Measurements from ENCODE around the gene OSER1.

The OSER1 gene

GRCh38 chr20:44180814-44181213, 29.8 kb downstream of the OSER1 start:
- no peak for DNase-seq

GRCh38 chr20:44176833-44177534, 33.6 kb downstream of the OSER1 start:
- DNase-seq, result no peak

- DNase-seq, result no peak
These were observed 35.4 kb downstream of the OSER1 start for GRCh38 chr20:44174996-44175765.

- no peak for DNase-seq
These were observed 36.7 kb downstream of the OSER1 start for GRCh38 chr20:44173846-44174245.

DNA sequence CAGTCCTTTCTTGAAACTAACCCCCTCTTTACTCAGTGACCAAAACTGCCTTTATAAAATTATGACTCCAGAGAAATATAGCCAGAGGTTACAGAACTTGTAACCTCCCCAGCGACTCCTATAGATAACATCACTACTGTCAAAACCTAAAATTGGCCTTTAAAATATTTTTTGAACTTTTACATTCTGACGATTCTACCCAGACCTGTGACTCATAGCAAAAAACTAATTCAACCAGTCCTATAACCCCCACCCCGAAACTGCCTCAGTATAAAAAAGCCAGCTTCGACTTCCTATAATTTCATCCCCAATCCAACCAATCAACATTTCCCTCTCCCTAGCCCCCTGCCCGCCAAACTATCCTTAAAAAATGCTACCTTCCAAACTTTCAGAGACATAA, 37.5 kb downstream of the OSER1 start:
- DNase-seq, result no peak

GRCh38 chr20:44172572-44172950, 38.0 kb downstream of the OSER1 start:
- DNase-seq, result no peak

DNA sequence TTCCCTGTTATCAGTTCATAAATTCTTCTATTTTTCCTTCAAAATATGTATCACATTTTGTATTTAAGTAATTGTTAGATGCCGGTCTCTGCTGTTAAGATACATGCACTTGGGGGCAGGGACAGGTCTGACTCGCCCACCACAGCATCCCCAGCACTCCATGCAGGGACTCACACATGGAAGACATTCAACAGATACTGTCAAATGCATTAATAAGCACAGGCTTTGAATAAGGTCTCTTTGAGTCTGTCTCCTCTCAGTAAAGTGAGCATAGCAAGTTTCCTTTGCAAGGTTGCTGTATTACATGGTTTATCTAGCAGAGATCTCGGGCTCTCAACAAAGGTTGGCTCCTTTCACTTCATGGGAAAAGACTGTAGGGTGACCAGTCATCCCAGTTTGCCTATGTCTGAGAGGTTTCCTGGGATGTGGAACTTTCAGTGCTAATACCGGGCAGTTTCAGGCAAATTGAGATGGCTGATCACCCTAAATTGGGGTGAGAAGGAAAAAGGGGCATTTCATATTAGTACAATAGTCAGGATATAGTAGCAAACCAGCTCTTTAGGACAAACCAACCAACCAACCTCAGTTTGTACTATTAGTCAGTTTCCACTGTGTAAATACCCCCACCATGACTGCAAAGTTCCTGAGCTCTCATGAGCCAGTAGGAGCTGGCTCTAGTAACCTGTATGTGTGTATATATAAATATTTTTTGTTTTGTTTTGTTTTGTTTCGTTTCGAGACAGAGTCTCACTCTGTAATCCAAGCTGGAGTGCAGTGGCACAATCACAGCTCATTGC, 38.6 kb downstream of the OSER1 start:
- DNase-seq, result no peak

DNA sequence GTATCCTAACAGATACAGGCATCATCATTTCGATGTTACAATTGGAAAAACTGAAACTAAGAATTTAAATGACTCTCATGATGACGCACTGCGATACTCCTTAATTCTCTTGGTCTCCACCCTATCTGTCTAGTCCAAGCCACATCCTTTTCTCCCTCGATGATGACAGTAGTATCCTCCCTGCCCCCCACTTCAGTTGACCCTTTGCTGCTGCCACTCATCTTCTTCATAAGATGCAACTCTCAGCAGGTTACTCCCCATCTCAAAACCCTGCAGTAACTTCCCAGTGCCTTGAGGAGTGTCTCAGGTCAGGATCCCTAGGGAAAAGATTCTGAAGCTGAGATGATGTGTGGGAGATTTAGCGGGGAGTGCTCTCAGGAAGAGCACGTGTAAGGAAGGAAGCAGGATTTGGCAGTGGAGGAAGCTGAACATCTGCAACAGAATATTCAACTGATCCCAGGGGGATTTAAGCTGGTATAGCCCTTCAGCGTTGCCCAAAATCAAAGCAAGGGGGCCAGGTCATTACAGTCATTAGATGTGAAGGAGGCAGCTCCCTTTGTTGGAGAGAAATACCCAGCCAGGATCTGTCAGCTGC, 39.7 kb downstream of the OSER1 start:
- no peak for DNase-seq

DNA sequence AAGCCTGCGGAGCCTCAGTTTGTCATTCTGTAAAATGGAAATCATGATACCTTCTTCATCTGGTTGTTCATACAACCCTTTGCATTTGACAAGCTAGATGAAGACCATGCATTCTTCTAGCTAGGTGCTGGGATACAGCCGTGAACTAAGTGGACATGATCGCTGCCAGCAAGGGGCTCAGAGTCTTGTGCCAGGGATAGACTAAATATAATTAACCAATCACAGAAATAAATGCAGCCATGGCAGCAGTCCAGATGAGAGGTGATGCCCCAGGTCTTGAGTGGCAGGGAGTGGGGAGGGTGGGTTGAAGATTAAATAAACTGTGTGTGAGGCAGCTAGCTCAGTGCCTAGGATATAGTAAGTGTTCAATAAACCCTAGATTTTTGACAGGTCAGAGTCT, 42.8 kb downstream of the OSER1 start:
- DNase-seq, result no peak

DNA sequence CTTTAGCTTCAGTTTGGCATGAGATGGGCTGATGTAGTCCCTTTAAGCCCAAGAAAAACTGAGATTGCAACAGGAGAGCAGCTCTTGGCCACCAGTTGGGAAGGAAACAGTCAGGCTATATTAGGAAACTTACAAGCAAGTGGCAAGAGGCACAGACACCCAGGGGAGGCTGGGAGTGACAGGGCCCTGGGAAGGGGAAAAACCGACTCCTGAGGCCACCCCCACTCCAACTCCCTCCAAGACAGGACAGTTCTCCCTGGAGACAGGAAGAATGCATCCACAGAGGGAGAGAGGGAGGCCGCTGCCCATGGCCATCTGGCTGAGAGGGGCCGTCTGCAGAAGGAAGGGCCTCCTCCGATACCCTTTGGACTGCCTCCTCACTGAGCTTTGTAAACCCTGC, 44.1 kb downstream of the OSER1 start:
- no peak for DNase-seq

- no peak for DNase-seq
These were observed 44.6 kb downstream of the OSER1 start for GRCh38 chr20:44166008-44166407.

GRCh38 chr20:44160133-44160532, 50.4 kb downstream of the OSER1 start:
- DNase-seq, result no peak

DNA sequence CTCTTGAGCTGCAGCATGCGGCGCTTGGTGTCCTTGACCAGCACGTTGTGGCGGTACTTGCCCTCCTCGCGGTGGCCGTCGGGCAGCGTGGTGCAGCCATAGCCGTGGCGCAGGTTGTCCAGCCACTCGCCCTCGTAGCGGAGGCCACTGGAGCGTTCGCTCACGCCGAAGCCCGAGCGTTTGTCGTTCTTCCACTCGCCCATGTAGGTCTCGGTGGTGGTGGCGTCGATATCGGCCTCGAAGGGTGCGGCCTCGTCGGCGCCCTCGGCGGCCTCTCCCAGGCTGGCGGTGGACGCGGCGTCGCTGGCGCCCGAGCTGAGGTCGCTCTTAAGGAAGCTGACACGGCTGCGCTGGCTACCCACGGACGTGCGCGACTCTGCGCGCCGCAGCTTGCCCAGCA, 50.9 kb downstream of the OSER1 start:
- DNase-seq, result no peak

DNA sequence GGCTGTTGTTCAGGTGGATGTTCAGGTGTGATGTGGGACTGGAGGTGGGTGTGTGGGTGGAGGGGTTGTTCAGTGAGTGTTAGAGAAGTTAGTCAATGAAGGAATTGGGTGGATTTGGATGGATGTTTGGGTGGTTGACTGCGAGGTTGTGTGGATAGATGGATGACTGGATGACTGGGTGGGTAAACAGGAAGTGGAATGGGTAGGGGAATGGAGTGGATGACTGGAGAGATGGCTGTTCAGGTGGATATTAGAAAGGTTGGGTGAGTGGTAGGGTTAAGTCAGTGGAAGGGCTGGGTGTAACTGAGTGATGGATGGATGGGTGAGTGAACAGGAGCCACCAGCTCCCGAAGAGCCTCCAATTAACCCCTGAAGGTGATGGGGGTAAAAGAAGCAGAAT, 51.4 kb downstream of the OSER1 start:
- DNase-seq, result no peak

- DNase-seq, result no peak
These were observed 53.5 kb downstream of the OSER1 start for GRCh38 chr20:44157061-44157460.

DNA sequence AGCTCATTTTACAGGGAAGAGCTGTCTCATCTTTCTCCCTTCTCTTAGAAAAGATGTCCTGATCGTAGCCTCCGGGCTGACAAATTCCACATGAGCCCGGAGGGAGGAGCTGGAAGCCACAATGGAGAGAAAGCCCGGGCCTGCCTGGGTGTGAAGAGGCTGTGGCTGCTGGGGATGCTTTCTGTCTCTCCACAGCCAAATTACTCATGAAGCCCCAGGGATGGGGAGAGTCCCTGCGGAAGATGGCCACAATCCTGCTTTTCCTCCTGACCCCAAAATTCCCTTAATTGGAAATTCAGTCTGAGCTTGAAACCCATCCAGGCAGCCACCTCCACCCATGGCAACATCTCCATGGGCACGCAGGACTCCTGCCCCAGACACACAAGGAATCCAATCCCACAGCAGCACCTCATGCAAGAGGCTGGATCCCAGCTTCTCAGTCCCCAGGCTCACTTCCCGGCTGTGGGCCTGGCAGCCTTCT, 56.0 kb downstream of the OSER1 start:
- no peak for DNase-seq

DNA sequence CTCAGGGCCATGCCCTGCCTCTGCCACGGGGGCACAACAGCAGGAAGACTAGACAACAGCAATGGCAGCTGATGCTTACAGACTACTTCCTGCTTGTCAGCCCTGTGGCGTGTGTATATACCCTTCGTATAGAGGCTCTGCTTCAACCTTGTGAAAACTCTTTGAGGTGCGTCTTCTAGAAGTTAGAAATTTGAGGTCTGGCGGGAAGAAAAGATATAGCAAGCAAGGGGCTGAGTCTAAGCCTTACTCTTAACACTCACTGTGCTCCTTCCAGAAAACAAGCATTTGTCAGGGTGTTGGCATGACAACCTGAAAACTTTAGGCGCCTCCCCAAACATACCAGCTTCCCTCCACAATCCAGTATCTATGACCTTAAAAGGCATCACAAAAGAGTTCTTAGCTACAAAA, 56.9 kb downstream of the OSER1 start:
- DNase-seq, result no peak

DNA sequence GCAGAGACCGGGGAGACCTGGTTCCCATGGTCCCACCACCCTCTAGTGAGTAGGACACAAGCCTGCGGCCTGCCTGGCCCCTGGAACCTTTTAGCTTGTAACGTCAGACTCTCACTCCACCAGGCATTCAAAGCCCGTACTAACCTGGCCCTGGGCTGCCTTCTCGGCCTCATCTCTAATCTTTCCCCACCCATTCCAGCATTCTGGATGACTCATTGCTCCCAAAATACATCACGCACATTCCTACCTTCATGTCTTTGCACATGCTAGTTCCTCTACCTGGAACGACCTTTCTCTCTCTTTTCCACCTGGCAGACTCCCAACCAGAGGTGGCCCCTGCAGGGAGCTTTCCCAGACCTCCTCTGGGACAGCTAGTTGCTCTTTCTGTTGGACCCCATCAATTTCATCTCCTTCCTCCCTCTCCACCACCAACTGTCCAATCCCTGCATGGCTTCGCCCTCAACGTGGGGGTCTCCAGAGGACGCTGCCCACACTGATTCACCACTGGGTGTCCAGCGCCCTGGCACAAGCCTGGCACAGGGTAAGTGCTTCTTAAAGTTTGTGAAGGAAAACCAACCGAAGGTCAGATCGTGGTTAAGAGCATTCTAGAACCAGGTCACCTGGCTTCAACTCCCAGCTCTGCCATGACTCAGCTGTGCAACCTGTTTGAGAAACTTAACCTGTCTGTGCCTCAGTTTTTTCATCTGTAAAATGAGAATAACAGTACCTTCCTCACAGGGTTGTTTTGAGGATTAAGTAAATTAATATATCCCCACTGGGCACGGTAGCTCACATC, 58.8 kb downstream of the OSER1 start:
- DNase-seq, result no peak

GRCh38 chr20:44146272-44146671, 64.3 kb downstream of the OSER1 start:
- no peak for DNase-seq
